M059J (cell line): Measurements from ENCODE around the gene BLVRA. TPM values are rescaled to one million over a fixed set of nuclear protein-coding genes. Genes with fewer than 3 reads are reported as not detected.
"Not testable (repeated sequence)": the region's sequence is repeated elsewhere in the genome, so short reads cannot be mapped to it uniquely, and the experiment has no call there.

ENCODE experiments used
- DNase-seq: peaks from one replicate; pipeline ENCODE4 v3.0.0-alpha.2; 2012; ENCODE audit warnings: low read depth
- total RNA-seq: library from RNA; depleted of rRNA; stranded (reverse); fragments of >200 nt; shearing (Covaris generic); gene quantifications from 2 replicates; pipeline ENCODE4 v1.2.3, GENCODE V29; 2014; rRNA removed

Gene BLVRA, protein sequence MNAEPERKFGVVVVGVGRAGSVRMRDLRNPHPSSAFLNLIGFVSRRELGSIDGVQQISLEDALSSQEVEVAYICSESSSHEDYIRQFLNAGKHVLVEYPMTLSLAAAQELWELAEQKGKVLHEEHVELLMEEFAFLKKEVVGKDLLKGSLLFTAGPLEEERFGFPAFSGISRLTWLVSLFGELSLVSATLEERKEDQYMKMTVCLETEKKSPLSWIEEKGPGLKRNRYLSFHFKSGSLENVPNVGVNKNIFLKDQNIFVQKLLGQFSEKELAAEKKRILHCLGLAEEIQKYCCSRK
- 30.6 and 43.6 TPM in 2 replicates for total RNA-seq

DNA sequence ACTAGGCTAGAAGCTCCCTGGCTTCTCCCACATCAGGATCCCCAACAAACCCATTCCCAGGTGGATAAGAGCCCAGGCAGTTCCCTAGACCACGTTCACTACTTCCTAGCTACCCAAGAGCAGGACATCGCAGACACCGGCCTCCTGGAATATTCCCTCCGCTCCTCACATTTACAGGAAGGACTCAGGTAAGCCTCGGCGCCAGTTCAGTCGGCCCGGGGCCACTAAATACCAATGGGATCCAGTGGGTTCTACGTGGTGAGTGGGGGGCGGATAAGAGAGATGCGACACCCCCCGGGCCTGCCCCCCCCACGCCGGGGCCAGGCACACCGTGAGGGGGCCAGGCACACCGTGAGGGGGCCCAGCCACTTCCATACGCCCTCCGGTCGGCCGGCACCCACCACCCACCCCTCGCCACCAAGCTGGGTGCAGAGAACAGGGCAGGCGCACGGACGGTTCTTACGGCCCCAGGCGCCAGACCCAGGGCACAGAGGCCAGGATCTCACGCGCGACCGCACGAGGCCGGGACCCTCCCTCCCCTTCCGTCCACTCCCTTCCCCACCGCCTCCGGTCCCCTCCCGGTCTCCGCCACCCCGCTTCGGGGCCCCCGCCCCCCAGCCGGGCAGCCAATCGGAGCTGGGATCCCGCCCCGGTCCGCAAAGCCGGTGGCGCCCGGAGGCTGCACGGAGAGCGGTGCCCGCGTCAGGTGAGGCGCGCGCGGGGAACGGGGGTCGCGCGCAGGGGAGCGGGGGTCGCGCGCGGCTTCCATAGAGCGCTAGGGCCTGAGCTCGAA, at the start of gene BLVRA:
Gene BLVRA, plus strand, starts transcription at position 652 of the 793 bp plus-strand sequence. CDS start 12,479 bp downstream, outside the sequence.
- peak; percentile 49 for DNase-seq

DNA sequence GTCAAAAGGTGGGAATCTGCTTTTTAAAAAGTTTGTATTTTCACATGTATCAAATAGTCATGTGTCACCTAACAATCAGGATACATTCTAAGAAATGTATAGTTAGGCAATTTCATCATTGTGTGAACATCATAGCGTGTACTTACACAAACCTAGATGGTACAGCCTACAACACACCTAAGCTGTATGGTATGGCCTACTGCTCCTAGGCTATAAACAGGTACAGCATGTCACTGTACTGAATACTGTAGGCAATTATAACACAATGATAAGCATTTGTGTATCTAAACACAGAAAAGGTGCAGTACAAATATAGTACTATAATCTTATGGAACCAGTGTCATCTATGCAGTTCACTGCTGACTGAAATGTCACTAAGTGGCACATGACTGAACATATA, 47.0 kb upstream of the BLVRA start:
- no peak for DNase-seq

DNA sequence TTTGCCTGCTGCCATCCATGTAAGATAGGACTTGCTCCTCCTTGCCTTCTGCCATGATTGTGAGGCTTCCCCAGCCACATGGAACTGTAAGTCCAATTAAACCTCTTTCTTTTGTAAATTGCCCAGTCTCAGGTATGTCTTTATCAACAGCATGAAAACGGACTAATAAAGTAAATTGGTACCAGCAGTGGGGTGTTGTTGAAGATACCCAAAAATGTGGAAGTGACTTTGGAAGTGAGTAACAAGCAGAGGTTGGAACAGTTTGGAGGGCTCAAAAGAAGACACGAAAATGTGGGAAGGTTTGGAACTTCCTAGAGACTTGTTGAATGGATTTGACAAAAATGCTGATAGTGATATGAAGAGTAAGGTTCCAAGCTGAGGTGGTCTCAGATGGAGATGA, 42.5 kb upstream of the BLVRA start:
- DNase-seq, result not testable (repeated sequence)

DNA sequence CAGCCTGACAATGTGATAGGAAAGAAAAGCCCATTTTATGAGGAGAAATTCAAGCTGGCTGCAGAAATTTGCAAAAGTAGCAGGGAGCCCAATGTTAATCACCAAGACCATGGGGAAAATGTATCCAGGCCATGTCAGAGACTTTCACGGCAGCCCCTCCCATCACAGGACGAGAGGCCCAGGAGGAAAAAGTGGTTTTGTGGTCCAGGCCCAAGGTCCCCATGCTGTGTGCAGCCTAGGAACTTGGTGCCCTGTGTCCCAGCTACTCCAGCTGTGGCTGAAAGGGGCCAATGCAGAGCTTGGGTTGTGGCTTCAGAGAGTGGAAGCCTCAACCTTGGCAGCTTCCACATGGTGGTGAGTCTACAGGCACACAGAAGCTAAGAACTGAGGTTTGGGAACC, 41.9 kb upstream of the BLVRA start:
- no peak for DNase-seq

DNA sequence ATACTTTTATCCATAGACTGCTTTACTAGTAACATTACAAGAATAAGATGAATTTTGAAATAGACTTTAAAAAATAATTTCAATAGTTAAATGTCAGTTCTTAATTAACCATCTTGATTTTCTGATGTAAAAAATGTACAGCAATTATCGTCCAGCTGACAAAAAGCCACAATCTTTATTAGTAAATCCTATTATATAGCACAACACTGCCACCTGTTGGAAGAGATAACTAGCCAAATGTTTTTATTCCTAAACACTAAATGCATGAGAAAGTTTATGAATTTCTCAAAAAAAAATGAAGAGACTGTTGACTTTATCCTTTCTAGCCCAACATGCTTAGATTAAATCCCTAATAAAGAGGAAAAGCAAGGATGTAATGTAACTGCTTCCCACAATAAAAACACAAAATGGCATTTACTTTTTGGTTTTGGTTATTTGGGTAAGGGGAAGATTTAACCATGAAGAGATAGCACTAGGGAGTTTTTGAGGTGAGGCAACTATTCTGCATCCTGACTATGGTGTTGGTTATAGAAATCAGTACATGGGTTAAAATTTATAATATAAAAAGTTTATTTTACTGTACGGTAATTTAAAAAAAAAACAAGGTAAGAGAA, 37.2 kb upstream of the BLVRA start:
- peak; percentile 64 for DNase-seq

DNA sequence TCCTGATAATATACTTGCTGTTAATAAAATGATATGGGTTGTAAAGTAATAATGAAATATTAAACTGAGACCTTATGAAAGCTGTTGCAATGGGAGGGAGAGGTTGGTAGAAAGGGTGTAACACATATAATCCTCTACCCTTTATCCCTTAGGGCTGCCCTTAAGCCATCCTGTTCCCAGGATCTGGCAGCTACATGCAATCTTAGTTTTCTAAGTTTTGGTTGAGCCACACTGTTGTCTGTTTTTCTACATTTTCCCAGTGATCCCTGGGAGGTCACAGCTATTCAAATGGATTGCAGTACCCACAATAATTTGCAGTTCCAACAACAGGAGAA, 35.5 kb upstream of the BLVRA start:
- DNase-seq, result no peak

DNA sequence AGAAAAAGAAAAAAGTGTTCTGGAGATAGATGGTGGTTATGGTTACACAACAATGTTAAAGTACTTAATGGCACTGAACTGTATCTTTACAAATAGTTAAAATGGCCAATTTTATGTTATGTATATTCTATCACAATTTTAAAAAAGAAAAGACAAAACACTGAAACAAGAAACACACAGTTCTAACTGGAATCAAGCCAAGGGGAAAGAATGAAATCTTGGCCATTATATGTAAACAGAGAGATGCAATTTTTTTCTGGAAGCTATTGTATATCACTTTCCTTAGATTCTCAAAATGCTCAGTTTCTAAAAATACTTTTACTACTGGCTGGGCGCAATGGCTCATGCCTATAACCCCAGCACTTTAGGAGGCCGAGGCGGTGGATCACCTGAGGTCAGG, 33.2 kb upstream of the BLVRA start:
- no peak for DNase-seq

DNA sequence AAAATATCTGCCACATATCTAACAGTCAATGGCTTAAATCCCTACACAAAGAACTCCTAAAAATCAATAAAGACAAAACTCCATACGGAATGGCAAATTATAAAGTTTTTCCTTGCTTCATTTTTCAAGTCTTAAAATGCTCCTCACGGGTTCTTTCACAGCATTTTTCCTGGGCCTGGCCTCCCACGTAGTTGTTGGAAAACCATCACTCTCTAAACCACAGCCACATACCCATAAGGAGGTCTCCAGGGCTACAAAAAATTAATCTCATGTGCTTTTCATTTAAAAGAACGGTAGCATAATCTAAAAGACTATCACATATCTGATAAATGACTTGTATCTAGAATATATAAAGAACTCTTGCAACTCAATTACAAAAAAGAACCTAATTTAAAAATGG, 32.0 kb upstream of the BLVRA start:
- DNase-seq, result no peak

DNA sequence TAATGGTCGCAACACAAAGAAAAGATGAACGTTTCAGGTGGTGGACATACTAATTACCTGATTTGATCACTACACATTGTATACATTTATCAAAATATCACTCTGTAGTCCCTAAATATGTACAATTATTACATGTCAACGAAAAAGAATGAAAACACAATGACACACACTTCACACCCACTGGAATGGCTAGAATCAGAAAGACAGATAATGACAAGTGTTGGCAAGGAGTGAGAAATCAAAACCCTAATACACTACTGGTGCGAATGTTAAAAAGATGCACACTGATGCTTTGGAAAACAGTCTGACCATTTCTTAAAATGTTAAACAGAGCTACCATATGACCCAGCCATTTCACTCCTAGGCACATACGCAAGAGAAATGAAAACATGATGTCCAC, 31.5 kb upstream of the BLVRA start:
- DNase-seq, result no peak

DNA sequence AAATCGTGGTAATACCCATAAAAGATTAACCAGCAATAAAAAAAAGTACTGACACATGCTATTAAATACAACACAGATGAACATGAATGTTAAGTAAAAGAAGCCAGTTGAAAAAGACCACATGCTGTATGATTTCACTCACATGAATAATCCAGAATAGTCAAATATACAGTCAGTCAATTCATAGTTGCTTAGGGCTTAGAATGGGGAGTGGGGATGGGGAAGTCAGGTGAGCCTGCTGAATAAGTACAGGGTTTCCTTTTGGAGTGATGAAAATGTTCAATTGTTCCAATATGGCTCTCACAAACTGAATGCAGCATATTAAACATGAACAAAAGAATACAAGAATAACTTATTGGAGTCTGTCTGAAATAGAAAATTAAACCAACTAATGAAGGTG, 31.0 kb upstream of the BLVRA start:
- DNase-seq, result no peak

DNA sequence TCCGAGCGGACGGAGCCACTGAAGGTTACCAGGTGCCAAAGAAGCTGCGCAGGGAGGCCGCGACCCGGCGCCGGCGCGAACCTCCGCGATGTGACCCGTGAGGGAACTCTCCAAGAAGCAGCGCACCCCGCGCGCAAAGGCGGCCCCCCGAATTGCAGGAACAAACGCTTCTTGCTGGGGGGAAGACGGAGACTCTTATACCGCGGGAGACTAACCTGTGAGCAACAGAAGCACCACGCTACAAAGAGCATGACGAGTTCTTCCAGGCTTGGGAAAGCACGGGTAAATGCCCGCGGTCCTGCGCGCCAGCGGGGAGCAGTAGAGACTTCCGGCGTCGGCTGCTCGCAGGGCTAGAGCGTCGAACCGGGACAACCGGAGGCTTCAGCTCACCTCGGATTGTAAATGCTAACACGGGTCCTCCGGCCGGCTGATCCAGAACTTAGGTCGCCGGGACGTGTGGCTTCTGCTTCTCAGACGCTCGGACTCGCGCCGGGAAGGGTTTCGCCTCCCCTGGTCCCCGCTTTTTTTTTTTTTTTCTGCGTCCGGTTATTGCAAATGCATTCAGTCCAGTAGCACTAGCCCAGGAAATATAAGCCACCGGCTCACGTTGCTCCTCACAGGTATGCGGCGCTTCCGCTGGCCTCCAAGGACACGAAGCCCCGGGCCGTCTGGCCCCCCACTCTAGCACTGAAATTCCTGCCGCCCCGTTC, 29.1 kb upstream of the BLVRA start, which contains the start of gene COA1:
Gene COA1, minus strand, starts transcription at position 310 of the 710 bp plus-strand sequence. CDS start 80,909 bp downstream, outside the sequence.
- peak; percentile 91 for DNase-seq

DNA sequence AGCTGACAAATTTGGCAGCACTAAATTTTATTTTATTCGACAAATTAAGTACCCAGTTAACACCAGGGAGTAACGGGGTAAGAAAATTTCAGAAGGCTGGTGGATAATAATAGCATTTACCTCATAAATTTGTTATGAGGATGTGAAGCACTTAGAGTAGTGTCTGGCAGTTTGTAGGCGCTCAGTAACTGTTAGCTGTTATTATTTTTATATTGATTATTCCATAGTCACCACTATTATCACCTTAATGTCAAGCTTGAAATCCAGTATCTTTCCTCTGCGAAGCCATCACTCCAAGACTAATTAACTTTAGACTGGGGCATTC, 28.6 kb upstream of the BLVRA start:
- no peak for DNase-seq

DNA sequence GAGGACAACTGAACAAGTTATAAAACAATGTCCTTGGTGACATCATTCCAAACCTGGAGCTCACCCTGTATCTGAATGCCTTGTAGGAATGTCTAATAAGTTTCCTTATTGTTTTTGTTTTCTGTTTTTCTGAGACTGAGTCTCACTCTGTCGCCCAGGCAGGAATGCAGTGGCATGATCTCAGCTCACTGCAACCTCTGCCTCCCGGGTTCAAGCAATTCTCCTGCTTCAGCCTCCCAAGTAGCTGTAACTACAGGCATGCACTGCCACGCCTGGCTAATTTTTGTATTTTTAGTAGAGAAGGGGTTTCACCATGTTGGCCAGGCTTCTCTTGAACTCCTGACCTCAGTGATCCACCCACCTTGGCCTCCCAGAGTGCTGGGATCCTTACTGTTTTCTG, 27.0 kb upstream of the BLVRA start:
- DNase-seq, result not testable (repeated sequence)

DNA sequence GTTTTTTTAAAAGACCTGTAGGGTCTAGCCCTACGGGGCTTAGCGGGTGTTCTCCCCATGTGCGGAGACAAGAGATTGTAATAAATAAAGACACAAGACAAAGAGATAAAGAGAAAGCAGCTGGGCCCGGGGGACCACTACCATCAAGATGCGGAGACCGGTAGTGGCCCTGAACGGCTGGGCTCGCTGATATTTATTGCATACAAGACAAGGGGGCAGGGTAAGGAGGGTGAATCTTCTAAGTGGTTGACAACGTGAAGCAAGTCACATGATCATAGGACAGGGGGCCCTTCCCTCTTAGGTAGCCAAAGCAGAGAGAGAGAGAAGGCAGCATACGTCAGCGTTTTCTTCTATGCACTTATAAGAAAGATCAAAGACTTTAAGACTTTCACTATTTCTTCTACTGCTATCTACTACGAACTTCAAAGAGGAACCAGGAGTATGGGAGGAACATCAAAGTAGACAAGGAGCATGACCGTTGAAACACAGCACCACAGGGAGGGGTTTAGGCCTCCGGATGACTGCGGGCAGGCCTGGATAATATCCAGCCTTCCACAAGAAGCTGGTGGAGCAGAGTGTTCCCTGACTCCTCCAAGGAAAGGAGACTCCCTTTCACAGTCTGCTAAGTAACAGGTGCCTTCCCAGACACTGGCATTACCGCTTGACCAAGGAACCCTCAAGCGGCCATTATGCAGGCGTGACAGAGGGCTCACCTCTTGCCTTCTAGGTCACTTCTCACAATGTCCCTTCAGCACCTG, 23.7 kb upstream of the BLVRA start:
- not testable (repeated sequence) for DNase-seq

DNA sequence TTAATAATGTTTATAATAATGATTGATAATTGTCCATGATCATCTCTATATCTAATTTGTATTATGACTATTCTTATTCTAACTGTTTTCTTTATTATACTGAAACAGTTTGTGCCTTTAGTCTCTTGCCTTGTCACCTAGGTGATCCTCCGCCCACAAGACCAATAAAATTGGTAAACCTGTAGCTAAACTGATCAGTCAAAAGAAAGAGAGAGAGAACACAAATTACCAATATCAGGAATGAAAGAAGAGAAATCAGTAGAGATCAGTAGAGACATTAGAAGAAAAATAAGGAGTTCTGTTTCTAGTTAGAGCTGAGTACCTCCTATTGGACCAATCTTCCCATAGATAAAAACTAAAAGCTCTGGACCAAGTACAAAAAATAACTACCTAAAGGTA, 23.1 kb upstream of the BLVRA start:
- DNase-seq, result no peak

DNA sequence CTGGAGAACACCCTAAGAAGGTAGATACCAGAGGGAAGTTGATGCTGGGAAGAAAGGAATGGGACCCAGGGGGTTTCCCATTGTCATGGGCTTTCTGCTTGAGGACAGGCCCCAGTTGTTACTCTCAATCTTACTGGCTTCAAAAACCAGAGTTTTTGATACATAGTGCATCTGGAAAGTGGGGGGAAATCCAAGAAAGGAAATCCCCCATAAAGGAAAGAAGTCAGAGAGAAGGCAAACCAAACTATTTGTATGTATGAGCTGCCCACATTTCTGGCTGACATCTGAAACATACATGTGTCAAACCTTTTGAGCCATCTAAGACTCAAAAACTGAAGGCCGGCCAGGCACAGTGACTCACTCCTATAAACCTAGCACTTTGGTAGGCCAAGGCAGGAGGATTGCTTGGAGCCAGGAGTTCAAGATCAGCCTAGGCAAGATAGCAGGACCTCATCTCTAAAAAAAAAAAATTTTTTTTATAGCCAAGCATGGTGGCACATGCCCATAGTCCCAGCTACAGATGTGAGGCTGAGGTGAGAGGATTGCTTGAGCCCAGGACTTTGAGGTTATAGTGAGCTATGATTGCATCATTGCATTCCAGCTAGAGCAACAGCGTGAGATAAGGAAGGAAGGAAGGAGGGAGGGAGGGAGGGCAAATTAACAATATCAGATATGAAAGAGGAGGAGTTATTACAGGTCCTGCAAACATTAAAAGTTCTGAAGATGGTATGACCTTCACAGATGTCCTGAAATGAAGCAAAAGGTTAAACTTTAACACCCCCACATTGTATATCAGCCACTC, 22.5 kb upstream of the BLVRA start:
- peak; percentile 51 for DNase-seq

DNA sequence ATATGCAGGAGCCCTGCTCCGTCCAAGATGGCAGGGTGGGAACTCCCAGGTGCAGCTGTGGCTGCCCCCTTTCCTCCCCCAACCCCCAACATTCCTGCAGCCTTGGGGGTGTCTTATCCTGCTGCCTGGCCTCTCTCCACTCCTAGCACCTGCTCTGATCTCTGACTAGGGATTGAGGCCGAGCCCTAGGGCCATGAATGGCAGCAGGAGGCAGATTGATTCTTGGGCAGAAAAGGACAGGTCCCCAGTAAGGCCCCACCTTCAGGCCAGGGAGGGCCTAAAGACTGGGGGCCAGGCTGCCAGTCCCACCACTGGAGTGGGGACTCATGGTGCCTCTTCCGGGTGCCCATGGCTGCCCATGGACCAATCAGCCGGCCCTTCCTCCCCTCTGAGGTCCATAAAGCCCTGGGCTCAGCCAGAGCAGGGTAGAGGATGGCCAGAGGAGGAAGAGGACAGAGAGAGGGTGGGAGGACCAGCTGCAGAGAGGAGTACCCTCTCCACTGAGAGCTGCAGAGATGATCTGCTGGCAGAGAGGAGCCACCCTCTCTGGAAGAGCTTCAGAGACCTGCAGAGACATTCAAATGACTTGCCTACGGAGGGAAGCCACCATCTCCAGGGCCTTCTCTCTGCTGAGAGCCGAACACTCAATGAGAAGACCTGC, 20.9 kb upstream of the BLVRA start:
- DNase-seq, result no peak

DNA sequence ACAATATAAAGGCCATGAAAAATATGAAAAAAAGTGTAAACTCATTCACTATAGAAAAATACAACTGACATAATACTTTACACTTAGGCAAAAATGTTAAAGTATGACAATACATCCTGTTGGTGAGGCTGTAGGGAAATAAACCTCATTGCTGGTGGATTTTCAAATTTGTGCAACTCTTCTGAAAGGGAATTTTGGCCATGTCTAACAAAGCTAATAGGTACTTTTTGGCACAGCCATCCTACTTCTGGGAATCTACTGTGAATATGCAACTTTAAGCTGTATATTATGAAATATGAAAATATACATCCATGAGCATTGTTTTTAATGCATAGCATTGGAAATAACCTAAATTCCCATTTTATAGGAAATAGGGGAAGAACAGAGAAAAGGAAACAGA, 15.8 kb upstream of the BLVRA start:
- no peak for DNase-seq

DNA sequence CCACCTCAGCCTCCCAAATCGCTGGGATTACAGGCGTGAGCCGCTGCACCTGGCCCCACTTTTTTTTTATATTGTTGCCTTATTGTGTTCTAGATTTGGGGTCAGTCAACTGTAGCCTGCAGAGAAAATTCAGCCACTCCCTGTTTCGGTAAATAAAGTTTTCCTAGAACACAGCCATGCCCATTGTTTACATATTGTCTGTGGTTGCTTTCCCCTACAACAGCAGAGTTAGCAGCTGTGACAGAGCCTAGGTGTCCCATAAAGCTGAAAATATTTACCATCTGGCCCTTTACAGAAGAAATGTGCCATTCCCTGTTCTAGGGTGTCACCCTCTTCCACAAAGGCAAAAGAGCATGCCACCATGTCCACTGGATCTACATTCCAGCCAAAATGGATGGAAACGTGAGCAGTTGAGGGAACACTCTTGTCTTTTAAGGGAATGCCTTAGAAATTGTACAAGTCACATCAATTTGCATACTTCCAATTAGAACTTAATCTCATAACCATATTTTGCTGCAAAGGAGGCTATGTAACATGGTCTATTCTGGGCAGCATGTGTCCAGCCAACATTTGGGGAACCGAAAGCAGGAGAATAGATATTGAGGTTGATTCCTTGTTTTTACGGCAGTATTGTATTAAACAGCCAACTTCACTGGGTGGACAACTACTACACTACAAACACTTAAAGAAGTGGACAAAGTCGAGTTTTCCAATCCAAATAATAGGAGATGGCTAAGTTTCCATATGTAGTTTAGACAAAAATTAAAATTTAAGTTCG, 11.0 kb upstream of the BLVRA start:
- no peak for DNase-seq
